Stomach (tissue), 9 donors: ENCODE data around the gene ZNF747. TPM values are rescaled to one million over a fixed set of nuclear protein-coding genes. Genes with fewer than 3 reads are reported as not detected.

ENCODE experiments used
- DNase-seq, 2 donors: peaks; one replicate each; pipeline versions ENCODE4 v3.0.0 to v3.0.0-alpha.2; 2013 to 2019
- H3K27ac ChIP-seq, 5 donors: fragments of 200-600 bp in 4 of 5; sonication (generic) in 4 of 5; one replicate each; pipeline ENCODE4 v1.5.1; 2013 to 2019; ENCODE audit warnings: mild to moderate bottlenecking in 1 of 5, moderate library complexity in 1 of 5
- H3K27me3 ChIP-seq, 3 donors: fragments of 200-600 bp; sonication (generic); one replicate each; pipeline ENCODE4 v1.5.1; 2017 to 2019; ENCODE audit warnings: mixed run types in 1 of 3
- H3K36me3 ChIP-seq, 4 donors: fragments of 200-600 bp; sonication (generic); 1 replicate in 3 of 4; 2 replicates in 1 of 4; pipeline ENCODE4 v1.5.1; 2016 to 2019
- H3K4me1 ChIP-seq, 4 donors: fragments of 200-600 bp; sonication (generic); one replicate each; pipeline ENCODE4 v1.5.1; 2016 to 2019
- H3K4me3 ChIP-seq, 4 donors: fragments of 200-600 bp; sonication (generic) in 3 of 4; one replicate each; pipeline ENCODE4 v1.5.1; 2016 to 2019; ENCODE audit warnings: mild to moderate bottlenecking in 1 of 4
- H3K9me3 ChIP-seq, 4 donors: fragments of 200-600 bp; sonication (generic); one replicate each; pipeline ENCODE4 v1.5.1; 2016 to 2019
- EP300 ChIP-seq: sonication (generic); formaldehyde crosslinking; IDR thresholded peaks from one replicate; pipeline ENCODE4 v1.6.1; 2017; ENCODE audit warnings: antibody characterized with exemption
- POLR2A ChIP-seq, 4 donors: fragments of 450-650 bp; IDR thresholded peaks; one replicate each; pipeline ENCODE4 v1.6.1; 2016; ENCODE audit warnings: antibody characterized with exemption in 4 of 4, control low read depth in 2 of 4, mild to moderate bottlenecking in 1 of 4, moderate library complexity in 1 of 4
- POLR2AphosphoS5 ChIP-seq, 3 donors: sonication (generic); formaldehyde crosslinking; IDR thresholded peaks; one replicate each; pipeline ENCODE4 v1.6.1; 2016; ENCODE audit warnings: antibody characterized with exemption in 3 of 3
- WGBS, 5 donors: extraction: QIAGEN DNeasy Blood & Tissue Kit in 3 of 5; methylation state at CpG; one replicate each; pipeline versions ENCODE4 v1.1.5 to v1.1.7; 2013 to 2018; 5-methylcytosine and 5-hydroxymethylcytosine counted together
- intact Hi-C: fragments of 100-400 bp; cut with DNase I; formaldehyde crosslinking; loops from one replicate; pipeline ENCODE4 v1.15.1; 2023; ENCODE audit warnings: low total_unique reads
- polyA plus RNA-seq, 3 donors: library from polyadenylated mRNA; stranded (reverse); fragments of 200-250 nt; gene quantifications; one replicate each; pipeline ENCODE4 v1.2.3, GENCODE V29; 2013
- total RNA-seq, 5 donors: library from RNA; depleted of rRNA; stranded (reverse); fragments of >200 nt; gene quantifications; one replicate each; pipeline versions ENCODE4 v1.1.0 to v1.2.3, GENCODE V29; 2014 to 2016
- TF ChIP-seq, protein P1 (sequence below), 7 experiments: fragments of 450-650 bp in 4 of 7; fragments of 200-600 bp in 3 of 7; sonication (generic) in 3 of 7; IDR thresholded peaks; one replicate each; pipeline ENCODE4 v1.5.1; 2016 to 2019; ENCODE audit warnings: antibody characterized with exemption in 7 of 7, control low read depth in 2 of 7, mild to moderate bottlenecking in 1 of 7
- donor health status: healthy with polysubstance abuse.
- donor health status: Bipolar disorder and iron deficiency.
- donor health status: healthy.

ZNF747 gene
- total and polyA plus RNA-seq, 8 donors, result 6.2 to 18.7 (median 10.8) TPM

DNA sequence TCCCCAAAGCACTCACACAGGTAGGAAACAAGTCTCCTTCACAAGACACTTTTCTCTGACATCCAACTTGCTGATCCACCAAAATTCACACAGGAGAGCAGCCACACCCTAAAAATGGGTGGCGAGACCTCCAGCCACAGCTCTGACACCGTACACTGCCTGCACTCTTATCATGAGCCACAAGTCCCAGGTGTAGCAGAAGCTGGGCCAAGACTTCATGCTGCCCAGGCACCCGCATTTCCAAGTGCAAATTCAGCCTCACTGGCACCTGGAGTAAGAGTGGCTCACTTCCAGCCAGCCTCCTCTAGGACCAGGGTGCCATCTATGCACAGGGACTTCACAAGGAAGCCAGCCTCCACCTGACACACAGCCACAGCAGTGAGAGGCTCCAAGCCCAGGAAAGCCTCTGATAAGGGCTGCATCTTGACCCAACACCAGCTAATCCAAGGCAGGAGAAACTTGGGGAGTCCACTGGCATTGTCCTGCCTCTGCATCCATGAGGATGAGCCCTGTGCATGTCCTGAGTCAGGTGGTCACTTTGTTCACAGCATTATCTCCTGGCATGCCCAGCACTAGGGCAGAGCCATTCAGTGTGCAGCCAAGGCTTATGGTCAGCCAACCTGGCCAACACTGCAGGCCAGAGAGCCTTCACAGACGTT is 5.7 kb downstream of the ZNF747 start:
- WGBS, 5 donors, result 32 to 64% (median 55%) methylated on average over 4 of the region's 4 CpGs
- H3K4me1 ChIP-seq, result peaks cover 28 to 74% (median 59%) of the 10 kb centered on the region in 4 donors
- no peak overlapping the region for H3K4me3 ChIP-seq
- peaks cover 13 to 44% (median 39%) of the 10 kb centered on the region in 4 donors for H3K36me3 ChIP-seq
- TF ChIP-seq EP300, result no peak
- TF ChIP-seq, protein P1, sequence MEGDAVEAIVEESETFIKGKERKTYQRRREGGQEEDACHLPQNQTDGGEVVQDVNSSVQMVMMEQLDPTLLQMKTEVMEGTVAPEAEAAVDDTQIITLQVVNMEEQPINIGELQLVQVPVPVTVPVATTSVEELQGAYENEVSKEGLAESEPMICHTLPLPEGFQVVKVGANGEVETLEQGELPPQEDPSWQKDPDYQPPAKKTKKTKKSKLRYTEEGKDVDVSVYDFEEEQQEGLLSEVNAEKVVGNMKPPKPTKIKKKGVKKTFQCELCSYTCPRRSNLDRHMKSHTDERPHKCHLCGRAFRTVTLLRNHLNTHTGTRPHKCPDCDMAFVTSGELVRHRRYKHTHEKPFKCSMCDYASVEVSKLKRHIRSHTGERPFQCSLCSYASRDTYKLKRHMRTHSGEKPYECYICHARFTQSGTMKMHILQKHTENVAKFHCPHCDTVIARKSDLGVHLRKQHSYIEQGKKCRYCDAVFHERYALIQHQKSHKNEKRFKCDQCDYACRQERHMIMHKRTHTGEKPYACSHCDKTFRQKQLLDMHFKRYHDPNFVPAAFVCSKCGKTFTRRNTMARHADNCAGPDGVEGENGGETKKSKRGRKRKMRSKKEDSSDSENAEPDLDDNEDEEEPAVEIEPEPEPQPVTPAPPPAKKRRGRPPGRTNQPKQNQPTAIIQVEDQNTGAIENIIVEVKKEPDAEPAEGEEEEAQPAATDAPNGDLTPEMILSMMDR (IDR thresholded peaks at IDR 0.05), result no peak
- DNase-seq, result no peak
- H3K27me3 ChIP-seq, result no peaks in the 10 kb centered on the region
- no peaks in the 10 kb centered on the region for H3K9me3 ChIP-seq
- intact Hi-C loops, result loop anchor here (10.0 kb wide), 1 partner anchor 94 kb away; the partner anchor contains the start of gene DCTPP1
- peak overlapping the region in 4 of 5 donors; percentile 98 to 100 (median 100) for H3K27ac ChIP-seq

DNA sequence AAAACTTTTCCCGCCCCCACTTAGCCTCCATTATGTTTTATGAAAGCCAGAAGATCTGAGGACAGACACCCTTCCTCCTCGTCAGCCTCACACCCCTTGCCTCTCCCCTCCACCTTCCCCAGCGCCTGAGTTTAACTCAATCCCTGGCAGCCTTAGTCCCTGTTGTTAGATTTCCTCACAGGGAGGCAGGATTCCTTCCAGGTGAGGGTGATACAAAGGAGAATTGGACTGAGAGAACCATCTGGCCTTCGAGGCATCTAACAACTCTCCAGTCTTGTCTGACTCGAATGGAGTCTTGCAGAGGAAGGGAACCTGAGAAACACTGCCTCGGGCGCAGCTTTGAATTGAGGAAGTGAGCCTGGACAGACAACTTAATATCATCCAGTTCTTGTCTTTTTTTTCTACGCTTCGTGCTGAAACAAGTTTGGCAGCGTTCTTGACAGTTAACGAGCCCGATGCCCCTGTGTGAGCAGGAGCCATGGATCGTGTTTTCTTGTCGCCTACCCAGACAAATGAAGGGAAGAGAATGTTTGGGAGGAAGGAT is 7.0 kb downstream of the ZNF747 start:
- H3K27ac ChIP-seq, result peak overlapping the region; percentile 86 to 100 (median 99)
- 8 to 18% (median 10%) methylated on average over 14 of the region's 14 CpGs for WGBS, 5 donors
- TF ChIP-seq EP300 (no peak), POLR2A (IDR thresholded peaks at IDR 0.05) (peak in 1 of 4 donors; percentile 26)
- H3K4me3 ChIP-seq, result peak overlapping the region; percentile 74 to 92 (median 80)
- DNase-seq, result peak in 1 of 2 donors; percentile 36
- H3K9me3 ChIP-seq, result no peaks in the 10 kb centered on the region
- H3K36me3 ChIP-seq, result peaks cover 11 to 40% (median 36%) of the 10 kb centered on the region in 4 donors
- no peaks in the 10 kb centered on the region for H3K27me3 ChIP-seq
- peaks cover 16 to 65% (median 47%) of the 10 kb centered on the region in 4 donors for H3K4me1 ChIP-seq
- intact Hi-C loops, result loop anchor here (10.0 kb wide), 1 partner anchor 93 kb away; the partner anchor contains the start of gene DCTPP1

DNA sequence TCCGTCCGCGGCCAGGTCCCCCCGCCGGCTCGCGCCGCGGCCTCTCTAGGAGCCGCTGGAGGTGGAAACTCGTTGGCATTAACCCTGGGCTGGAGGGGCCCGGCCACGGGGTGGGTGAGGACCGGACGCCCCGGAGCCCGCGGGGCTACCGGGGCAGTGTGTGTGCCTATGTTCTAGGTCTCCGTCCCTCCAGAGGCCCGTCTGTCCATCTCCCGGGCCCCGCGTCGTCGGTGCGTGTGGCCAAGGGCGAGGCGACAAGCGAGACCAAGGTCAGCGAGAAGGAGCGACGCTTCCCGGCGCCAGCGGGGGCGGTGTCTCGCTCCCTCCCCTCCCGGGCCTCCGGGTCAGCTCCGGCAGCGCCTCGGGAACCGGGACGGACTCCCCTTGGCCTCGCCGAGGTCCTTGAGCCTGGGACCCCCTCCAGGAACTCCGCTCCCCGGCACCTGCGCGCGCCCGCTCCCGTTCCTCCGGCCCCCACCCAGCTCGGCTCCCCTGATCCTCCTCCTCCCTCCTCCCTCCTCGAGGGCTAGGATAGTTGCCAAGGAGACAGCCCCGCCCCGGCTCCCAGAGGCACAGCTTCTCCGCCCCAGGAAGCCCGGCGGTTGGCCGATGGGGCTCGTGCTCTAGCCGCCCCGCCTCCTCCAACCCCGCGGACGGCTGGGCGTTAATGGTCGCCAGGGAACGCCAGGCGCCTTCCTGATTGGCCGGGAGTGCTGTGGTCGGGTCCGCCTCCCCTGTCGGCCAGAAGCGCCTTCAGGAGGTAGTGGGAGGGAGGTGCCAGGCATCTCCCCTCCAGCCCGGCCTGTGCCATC is 7.6 kb downstream of the ZNF747 start:
- DNase-seq, result peak; percentile 99
- Histone ChIP-seq H3K4me1 (peaks cover 15 to 63% (median 43%) of the 10 kb centered on the region in 4 donors), H3K27ac (peak overlapping the region; percentile 98 to 100 (median 99)), H3K4me3 (peak overlapping the region; percentile 74 to 92 (median 80)), H3K27me3 (no peaks in the 10 kb centered on the region), H3K36me3 (peaks cover 4 to 33% (median 29%) of the 10 kb centered on the region in 4 donors), H3K9me3 (no peaks in the 10 kb centered on the region)
- TF ChIP-seq POLR2AphosphoS5 (IDR thresholded peaks at IDR 0.05), result peak; percentile 28 to 84 (median 73)
- TF ChIP-seq POLR2A (IDR thresholded peaks at IDR 0.05), result peak in 2 of 4 donors; percentile 17 to 43
- TF ChIP-seq, protein P1 (IDR thresholded peaks at IDR 0.05), result peak in 5 of 7 experiments; percentile 16 to 47 (median 39)
- no peak for TF ChIP-seq EP300
- 0 to 2% (median 0%) methylated on average over 24 to 79 of the region's 79 CpGs for WGBS, 5 donors
- intact Hi-C loops, result loop anchor here (10.0 kb wide), 1 partner anchor 92 kb away; the partner anchor contains the start of gene DCTPP1

DNA sequence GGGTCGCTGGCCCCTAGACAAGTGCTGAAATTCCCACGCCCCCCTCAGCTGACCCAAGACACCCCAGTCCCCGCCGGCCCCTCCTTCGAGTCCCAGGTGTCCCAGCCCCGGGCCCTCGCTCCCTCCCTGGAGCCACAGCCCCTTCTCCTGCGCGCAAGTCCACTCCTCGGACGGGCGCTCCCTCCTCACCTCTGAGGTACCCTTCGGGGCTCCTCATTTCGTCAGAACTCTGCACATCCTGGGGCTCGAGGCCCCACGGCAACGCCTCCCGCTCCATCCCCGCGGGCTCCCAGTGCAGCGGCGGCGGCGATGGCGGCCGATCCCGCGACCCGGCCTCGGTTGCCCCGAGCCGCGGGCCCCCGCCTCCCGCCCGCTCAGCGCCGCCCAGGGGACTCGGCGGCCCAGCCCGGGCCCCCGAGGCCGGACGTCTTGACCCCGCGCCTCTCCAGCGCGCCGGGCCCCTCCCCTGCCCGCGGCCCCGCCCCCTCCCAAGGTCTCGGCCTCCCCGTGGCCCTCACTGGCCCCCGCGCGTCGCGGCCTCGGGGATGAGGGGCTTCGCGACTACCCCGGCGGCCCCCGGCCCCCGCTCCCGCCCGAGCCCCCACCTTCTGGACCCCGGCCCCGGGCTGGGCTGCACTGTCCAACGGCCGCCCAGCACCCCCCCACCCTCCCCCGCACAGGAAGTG is 8.4 kb downstream of the ZNF747 start, which contains the start of gene ZNF768:
Gene ZNF768, minus strand, starts transcription at position 430 of the 686 bp plus-strand sequence. Its CDS starts 153 bp downstream, at position 277.
- H3K4me3 ChIP-seq, result peak within 1 kb of the TSS; percentile 74 to 92 (median 80)
- H3K27ac ChIP-seq, result peak within 1 kb of the TSS; percentile 98 to 100 (median 99)
- TF ChIP-seq POLR2A (IDR thresholded peaks at IDR 0.05) (no peak), EP300 (no peak), POLR2AphosphoS5 (IDR thresholded peaks at IDR 0.05) (no peak)
- TF ChIP-seq, protein P1 (IDR thresholded peaks at IDR 0.05), result no peak
- DNase-seq, result peak in 1 of 2 donors; percentile 71
- no peaks in the 10 kb centered on the region for H3K9me3 ChIP-seq
- peaks cover 15 to 62% (median 41%) of the 10 kb centered on the region in 4 donors for H3K4me1 ChIP-seq
- H3K27me3 ChIP-seq, result no peaks in the 10 kb centered on the region
- intact Hi-C loops, result loop anchor here (10.0 kb wide), 1 partner anchor 91 kb away; the partner anchor contains the start of gene DCTPP1
- 0 to 5% (median 1%) methylated on average over 1 to 73 of the region's 73 CpGs for WGBS, 5 donors
- H3K36me3 ChIP-seq, result peaks cover 2 to 25% (median 21%) of the 10 kb centered on the region in 4 donors
